ENCODE data around the gene NAV3. TPM values are rescaled to one million over a fixed set of nuclear protein-coding genes. Genes with fewer than 3 reads are reported as not detected.
A peak's percentile ranks its signal among the peaks of the same experiment; 100 is the strongest.

NAV3 gene
- total RNA-seq, 1 donor from 2014 or later = 1.5 TPM

- Histone ChIP-seq H3K9me3 (replicated peaks) (peaks cover 4% of the 10 kb centered on the region), H3K27ac (replicated peaks) (no peak overlapping the region), H3K27me3 (ENCODE audit: low read depth) (no peaks in the 10 kb centered on the region), H3K4me3 (no peak overlapping the region), H3K36me3 (peaks cover 4% of the 10 kb centered on the region), H3K4me1 (no peaks in the 10 kb centered on the region)
- intact Hi-C loops (cut with micrococcal nuclease) = no loop called here
- no peak for TF ChIP-seq CTCF (IDR thresholded peaks at IDR 0.05; ENCODE audit: borderline replicate concordance)
- no peak for DNase-seq
Observed at GRCh38 chr12:78028426-78028825, 197.7 kb downstream of the NAV3 start.

- Histone ChIP-seq H3K36me3 (no peaks in the 10 kb centered on the region), H3K9me3 (replicated peaks) (peaks cover 4% of the 10 kb centered on the region), H3K4me3 (no peak overlapping the region), H3K4me1 (no peaks in the 10 kb centered on the region), H3K27ac (replicated peaks) (no peak overlapping the region), H3K27me3 (ENCODE audit: low read depth) (no peaks in the 10 kb centered on the region)
- no peak for TF ChIP-seq CTCF (IDR thresholded peaks at IDR 0.05; ENCODE audit: borderline replicate concordance)
- intact Hi-C loops (cut with micrococcal nuclease) = no loop called here
- DNase-seq = no peak
Observed at GRCh38 chr12:78034025-78034424, 203.3 kb downstream of the NAV3 start.

DNA sequence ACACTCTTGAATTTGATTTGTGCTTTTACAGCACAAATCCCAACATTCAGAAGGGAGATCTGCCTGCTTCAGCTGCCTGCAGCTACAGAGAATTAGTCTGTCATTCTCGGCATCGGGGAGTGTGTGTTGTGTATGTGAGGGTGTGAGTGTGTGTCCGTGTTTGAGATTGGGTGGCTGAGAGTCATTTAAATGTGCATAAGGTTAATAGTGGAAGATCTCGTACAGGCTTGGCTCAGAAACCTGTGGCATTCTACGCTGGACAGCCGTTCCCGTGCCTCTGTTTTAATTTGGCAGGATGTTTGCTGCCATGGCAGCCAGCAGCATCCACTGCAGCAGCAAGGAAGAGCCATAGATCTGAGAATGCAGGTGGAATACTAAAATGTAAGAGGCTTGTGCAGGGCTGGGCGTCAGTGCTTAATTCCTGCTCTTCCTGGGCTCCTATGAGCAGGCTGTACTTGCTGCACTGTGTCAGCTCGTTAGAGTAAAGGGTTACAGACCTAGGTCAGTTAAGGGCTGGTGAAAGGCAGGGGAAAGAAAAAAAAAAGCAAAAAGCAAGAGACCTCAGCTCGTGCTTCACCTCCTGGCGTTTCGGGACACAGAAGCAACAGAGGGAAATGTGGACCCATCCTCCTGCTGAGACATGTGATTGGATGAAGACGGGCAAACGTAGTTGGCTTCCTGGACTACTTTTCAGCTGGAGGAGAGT lies 205.4 kb downstream of the NAV3 start:
- Histone ChIP-seq H3K4me3 (peak overlapping the region; percentile 37), H3K27me3 (ENCODE audit: low read depth) (no peaks in the 10 kb centered on the region), H3K27ac (replicated peaks) (no peak overlapping the region), H3K36me3 (no peaks in the 10 kb centered on the region), H3K9me3 (replicated peaks) (peaks cover 3% of the 10 kb centered on the region), H3K4me1 (no peaks in the 10 kb centered on the region)
- TF ChIP-seq CTCF (IDR thresholded peaks at IDR 0.05; ENCODE audit: borderline replicate concordance) = no peak
- no peak for DNase-seq
- intact Hi-C loops (cut with micrococcal nuclease) = no loop called here

DNA sequence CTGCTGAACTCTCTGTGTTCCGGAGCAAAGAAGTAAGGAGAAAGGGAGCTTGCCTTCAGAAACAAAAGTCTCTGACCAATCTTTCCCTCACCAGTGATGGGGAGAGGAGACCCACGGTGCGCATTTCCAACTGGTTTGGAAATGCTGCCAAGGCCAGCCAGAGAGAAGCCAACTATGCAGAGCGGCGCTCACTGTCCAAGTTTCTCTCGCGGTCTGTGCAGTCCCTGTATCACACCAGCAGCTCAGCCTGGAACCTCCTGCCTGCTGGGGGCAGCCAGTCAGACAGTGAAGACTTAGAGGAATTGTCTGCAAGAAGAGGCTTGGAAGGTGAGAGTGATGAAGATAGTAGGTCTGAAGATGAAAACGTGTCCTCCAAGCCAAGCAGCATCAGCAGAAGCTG lies 206.2 kb downstream of the NAV3 start:
- Histone ChIP-seq H3K27ac (replicated peaks) (no peak overlapping the region), H3K36me3 (no peaks in the 10 kb centered on the region), H3K4me1 (no peaks in the 10 kb centered on the region), H3K9me3 (replicated peaks) (no peaks in the 10 kb centered on the region), H3K27me3 (ENCODE audit: low read depth) (no peaks in the 10 kb centered on the region), H3K4me3 (no peak overlapping the region)
- intact Hi-C loops (cut with micrococcal nuclease) = no loop called here
- no peak for TF ChIP-seq CTCF (IDR thresholded peaks at IDR 0.05; ENCODE audit: borderline replicate concordance)
- DNase-seq = no peak

GRCh38 chr12:78037707-78038106 lies 207.0 kb downstream of the NAV3 start:
- no peak for TF ChIP-seq CTCF (IDR thresholded peaks at IDR 0.05; ENCODE audit: borderline replicate concordance)
- DNase-seq = no peak
- intact Hi-C loops (cut with micrococcal nuclease) = no loop called here
- Histone ChIP-seq H3K4me1 (no peaks in the 10 kb centered on the region), H3K27me3 (ENCODE audit: low read depth) (no peaks in the 10 kb centered on the region), H3K27ac (replicated peaks) (no peak overlapping the region), H3K9me3 (replicated peaks) (no peaks in the 10 kb centered on the region), H3K36me3 (no peaks in the 10 kb centered on the region), H3K4me3 (no peak overlapping the region)

Data from left ventricle myocardium inferior (tissue), 1 donor.